OCI-LY7 (cell line): ENCODE data around the gene DCTD. TPM values are rescaled to one million over a fixed set of nuclear protein-coding genes. Genes with fewer than 3 reads are reported as not detected.

Experiments used
- BruUV-seq: library from RNA; stranded (reverse); fragments of 400-500 nt; replicated peaks from 2 replicates; lab custom pipeline; 2021; lab: Mats Ljungman, UMichigan
- CTCF ChIA-PET: fragments of 300-600 bp; sonication (Branson Sonifier 250); formaldehyde crosslinking; loops from one replicate; lab custom pipeline; 2022; ENCODE audit warnings: antibody characterized with exemption; ENCODE audit not compliant: unreplicated experiment; lab: Charles Lee
- POLR2A ChIA-PET: fragments of 300-600 bp; sonication (Branson Sonifier 250); formaldehyde crosslinking; loops from one replicate; lab custom pipeline; 2022; ENCODE audit warnings: antibody characterized with exemption; lab: Charles Lee
- DNase-seq: peaks from one replicate; pipeline ENCODE4 v3.0.0-alpha.2; 2015; ENCODE audit warnings: low spot score
- H2AFZ ChIP-seq: fragments of 200-600 bp; sonication (generic), shearing (Covaris generic); 2 replicates; pipeline ENCODE4 v1.6.1; 2014; ENCODE audit warnings: mild to moderate bottlenecking, antibody characterized with exemption, low read length, moderate library complexity
- H3K27ac ChIP-seq: fragments of 200-600 bp; sonication (generic); 2 replicates; pipeline ENCODE4 v1.5.1; 2014; ENCODE audit warnings: mixed run types, low read depth, mild to moderate bottlenecking, moderate library complexity, low read length, inconsistent platforms; ENCODE audit not compliant: poor library complexity, severe bottlenecking
- H3K36me3 ChIP-seq: fragments of 200-600 bp; sonication (generic); 2 replicates; pipeline ENCODE4 v1.6.1; 2014; ENCODE audit warnings: mild to moderate bottlenecking, antibody characterized with exemption, low read length, moderate library complexity, mixed read lengths; ENCODE audit not compliant: insufficient read depth
- H3K4me1 ChIP-seq: fragments of 200-600 bp; sonication (generic); 2 replicates; pipeline ENCODE4 v1.5.1; 2014; ENCODE audit warnings: mild to moderate bottlenecking, low read length; ENCODE audit not compliant: insufficient read depth, poor library complexity, severe bottlenecking
- H3K4me2 ChIP-seq: fragments of 200-600 bp; sonication (generic); 2 replicates; pipeline ENCODE4 v1.6.1; 2014; ENCODE audit warnings: mild to moderate bottlenecking, low read length
- H3K4me3 ChIP-seq: fragments of 200-600 bp; sonication (generic); 2 replicates; pipeline ENCODE4 v1.5.1; 2014; ENCODE audit warnings: mild to moderate bottlenecking, low read depth, low read length; ENCODE audit not compliant: poor library complexity, severe bottlenecking
- H3K79me2 ChIP-seq: fragments of 200-600 bp; sonication (generic); 2 replicates; pipeline ENCODE4 v1.6.1; 2016; ENCODE audit warnings: low read depth, mild to moderate bottlenecking, low read length, moderate library complexity, mixed read lengths; ENCODE audit not compliant: insufficient read depth
- H3K9me2 ChIP-seq: fragments of 200-600 bp; sonication (generic); 2 replicates; pipeline ENCODE4 v1.6.1; 2016; ENCODE audit warnings: mild to moderate bottlenecking, low read length, mixed read lengths; ENCODE audit not compliant: insufficient read depth
- H3K9me3 ChIP-seq: fragments of 200-600 bp; sonication (generic); 2 replicates; pipeline ENCODE4 v1.6.1; 2014; ENCODE audit warnings: mild to moderate bottlenecking, mixed run types, low read length, mixed read lengths
- H4K20me1 ChIP-seq: fragments of 200-600 bp; sonication (generic); 2 replicates; pipeline ENCODE4 v1.6.1; 2014; ENCODE audit warnings: mild to moderate bottlenecking, antibody characterized with exemption, low read length, moderate library complexity, mixed read lengths; ENCODE audit not compliant: insufficient read depth
- CTCF ChIP-seq: fragments of 200-600 bp; sonication (generic); conservative IDR thresholded peaks from 2 replicates; pipeline ENCODE4 v1.5.1; 2014; ENCODE audit warnings: mild to moderate bottlenecking, antibody characterized with exemption, low read length, moderate library complexity, mixed read lengths
- EZH2phosphoT487 ChIP-seq: fragments of 200-600 bp; sonication (generic); IDR thresholded peaks from 2 replicates; pipeline ENCODE4 v1.6.1; 2018; ENCODE audit warnings: low read depth, borderline replicate concordance, mild to moderate bottlenecking, mixed run types, antibody characterized with exemption, low read length, moderate library complexity, mixed read lengths
- intact Hi-C: fragments of 100-400 bp; cut with micrococcal nuclease; formaldehyde crosslinking; loops from one replicate; pipeline ENCODE4 v1.10.0; 2022; ENCODE audit not compliant: unreplicated experiment
- total RNA-seq, 2 experiments: library from RNA; depleted of rRNA in 1 of 2; stranded (reverse); fragments of >200 nt in 1 of 2; shearing (Covaris generic) in 1 of 2; gene quantifications; 2 replicates each; pipeline ENCODE4 v1.2.3, GENCODE V29; 2014 to 2022

Gene DCTD
- total RNA-seq, 2 experiments from 2014 or later, result 37.8 to 81.9 TPM

GRCh38 chr4:182871616-182872015 lies 45.6 kb downstream of the DCTD start:
- no TSS peak for BruUV-seq
- intact Hi-C loops, result loop anchor here (5.0 kb wide), 1 partner anchor 46 kb away; the partner anchor contains the start of gene DCTD
- H3K36me3 ChIP-seq, result no peaks in the 10 kb centered on the region
- POLR2A ChIA-PET, result interaction anchor here (0.6 kb wide), 1 partner anchor 174 kb away, joined by 3 read pairs; no protein-coding TSS in a partner anchor
- H3K4me1 ChIP-seq, result peaks cover 19% of the 10 kb centered on the region
- no peaks in the 10 kb centered on the region for H3K9me2 ChIP-seq
- no peak for DNase-seq
- no peaks in the 10 kb centered on the region for H4K20me1 ChIP-seq
- TF ChIP-seq CTCF (no peak), EZH2phosphoT487 (no peak)
- no peaks in the 10 kb centered on the region for H3K79me2 ChIP-seq
- no peaks in the 10 kb centered on the region for H3K9me3 ChIP-seq
- H3K4me2 ChIP-seq, result no peak overlapping the region
- no peak overlapping the region for H3K4me3 ChIP-seq
- H3K27ac ChIP-seq, result no peak overlapping the region
- CTCF ChIA-PET, result no interaction called here
- H2AFZ ChIP-seq, result no peak overlapping the region

- POLR2A ChIA-PET, result no interaction called here
- DNase-seq, result no peak
- H3K79me2 ChIP-seq, result no peaks in the 10 kb centered on the region
- H3K27ac ChIP-seq, result no peak overlapping the region
- no TSS peak for BruUV-seq
- H4K20me1 ChIP-seq, result no peaks in the 10 kb centered on the region
- no peak overlapping the region for H3K4me3 ChIP-seq
- H3K9me2 ChIP-seq, result no peaks in the 10 kb centered on the region
- H3K4me2 ChIP-seq, result no peak overlapping the region
- peaks cover 13% of the 10 kb centered on the region for H3K4me1 ChIP-seq
- no peak overlapping the region for H2AFZ ChIP-seq
- no peaks in the 10 kb centered on the region for H3K9me3 ChIP-seq
- CTCF ChIA-PET, result no interaction called here
- intact Hi-C loops, result loop anchor here (5.0 kb wide), 1 partner anchor 48 kb away; the partner anchor contains the start of gene DCTD
- no peaks in the 10 kb centered on the region for H3K36me3 ChIP-seq
- no peak for TF ChIP-seq EZH2phosphoT487
- TF ChIP-seq CTCF, result no peak
Observed at GRCh38 chr4:182869697-182870096, 47.5 kb downstream of the DCTD start.

GRCh38 chr4:182866746-182867145 lies 50.4 kb downstream of the DCTD start:
- Histone ChIP-seq H3K4me1 (no peaks in the 10 kb centered on the region), H3K27ac (no peak overlapping the region), H2AFZ (no peak overlapping the region), H3K79me2 (no peaks in the 10 kb centered on the region), H3K9me3 (no peaks in the 10 kb centered on the region), H3K4me2 (no peak overlapping the region), H3K36me3 (no peaks in the 10 kb centered on the region), H3K9me2 (no peaks in the 10 kb centered on the region), H3K4me3 (no peak overlapping the region), H4K20me1 (no peaks in the 10 kb centered on the region)
- ChIA-PET CTCF (no interaction called here), POLR2A (no interaction called here)
- TF ChIP-seq CTCF, result no peak
- DNase-seq, result no peak
- intact Hi-C loops, result no loop called here
- BruUV-seq, result no TSS peak
